Activated CD4-positive, alpha-beta memory T cell treated with anti-CD3 and anti-CD28 coated beads, Interleukin-2, amount 10 ng/mL, durations not matched to agents 7 days and 5 days (primary cell): Measurements from ENCODE around the gene TRIM58. TPM values are rescaled to one million over a fixed set of nuclear protein-coding genes. Genes with fewer than 3 reads are reported as not detected.
A peak's percentile ranks its signal among the peaks of the same experiment; 100 is the strongest.

Experiments
- CTCF ChIA-PET: fragments of 350-600 bp; sonication (Branson Sonifier 250); formaldehyde crosslinking; loops from one replicate; lab custom pipeline; 2021; ENCODE audit warnings: antibody characterized with exemption, inconsistent platforms; lab: Charles Lee
- POLR2A ChIA-PET: fragments of 350-600 bp; sonication (Branson Sonifier 250); formaldehyde crosslinking; loops from one replicate; lab custom pipeline; 2021; ENCODE audit warnings: antibody characterized with exemption; lab: Charles Lee
- DNase-seq: peaks from one replicate; pipeline ENCODE4 v3.0.0-alpha.2; 2020
- H3K27ac Mint-ChIP-seq: one replicate; pipeline ENCODE4 v1.8.0; 2021; ENCODE audit warnings: mild to moderate bottlenecking, mixed read lengths
- H3K27me3 Mint-ChIP-seq: one replicate; pipeline ENCODE4 v1.8.0; 2021; ENCODE audit warnings: mixed read lengths
- H3K36me3 Mint-ChIP-seq: one replicate; pipeline ENCODE4 v1.8.0; 2021; ENCODE audit warnings: low read depth, mixed read lengths
- H3K4me1 Mint-ChIP-seq: one replicate; pipeline ENCODE4 v1.8.0; 2021; ENCODE audit warnings: mixed read lengths
- H3K4me3 Mint-ChIP-seq: one replicate; pipeline ENCODE4 v1.8.0; 2021; ENCODE audit warnings: mild to moderate bottlenecking, mixed read lengths
- H3K9me3 Mint-ChIP-seq: one replicate; pipeline ENCODE4 v1.8.0; 2021; ENCODE audit warnings: mixed read lengths
- total RNA-seq, 2 experiments: library from RNA; stranded (reverse); gene quantifications; one replicate each; pipeline ENCODE4 v1.2.3, GENCODE V29; 2021

The TRIM58 gene
- total RNA-seq, 2 experiments from 2014 or later: 0.58 to 0.73 TPM

- Mint-ChIP-seq H3K36me3 (no peaks in the 10 kb centered on the region), H3K27me3 (peaks cover 2% of the 10 kb centered on the region), H3K27ac (no peak overlapping the region), H3K9me3 (no peaks in the 10 kb centered on the region), H3K4me3 (no peak overlapping the region), H3K4me1 (no peaks in the 10 kb centered on the region)
- no peak for DNase-seq
- CTCF ChIA-PET: no interaction called here
- POLR2A ChIA-PET: no interaction called here
Measured at GRCh38 chr1:247849616-247850015, 7.4 kb upstream of the TRIM58 start.

GRCh38 chr1:247854899-247855545 lies 2.0 kb upstream of the TRIM58 start:
- H3K9me3 Mint-ChIP-seq: no peaks in the 10 kb centered on the region
- no peak for DNase-seq
- peaks cover 24% of the 10 kb centered on the region for H3K27me3 Mint-ChIP-seq
- no peak overlapping the region for H3K27ac Mint-ChIP-seq
- POLR2A ChIA-PET: no interaction called here
- no peaks in the 10 kb centered on the region for H3K36me3 Mint-ChIP-seq
- peaks cover 11% of the 10 kb centered on the region for H3K4me1 Mint-ChIP-seq
- H3K4me3 Mint-ChIP-seq: no peak overlapping the region
- CTCF ChIA-PET: interaction anchor here (0.6 kb wide), 1 partner anchor 519 kb away, joined by 3 read pairs; no protein-coding TSS in a partner anchor

GRCh38 chr1:247855911-247856310 lies 1.1 kb upstream of the TRIM58 start:
- no peaks in the 10 kb centered on the region for H3K36me3 Mint-ChIP-seq
- H3K4me1 Mint-ChIP-seq: peaks cover 11% of the 10 kb centered on the region
- CTCF ChIA-PET: no interaction called here
- POLR2A ChIA-PET: no interaction called here
- peak overlapping the region; percentile 21 for H3K4me3 Mint-ChIP-seq
- no peaks in the 10 kb centered on the region for H3K9me3 Mint-ChIP-seq
- DNase-seq: no peak
- H3K27ac Mint-ChIP-seq: no peak overlapping the region
- peaks cover 24% of the 10 kb centered on the region for H3K27me3 Mint-ChIP-seq

GRCh38 chr1:247857985-247858619 lies 1.1 kb downstream of the TRIM58 start:
- ChIA-PET CTCF (no interaction called here), POLR2A (no interaction called here)
- Mint-ChIP-seq H3K4me1 (peaks cover 11% of the 10 kb centered on the region), H3K27ac (no peak overlapping the region), H3K9me3 (no peaks in the 10 kb centered on the region), H3K4me3 (peak overlapping the region; percentile 73), H3K36me3 (no peaks in the 10 kb centered on the region), H3K27me3 (peaks cover 24% of the 10 kb centered on the region)
- DNase-seq: no peak

- peaks cover 8% of the 10 kb centered on the region for H3K27me3 Mint-ChIP-seq
- CTCF ChIA-PET: no interaction called here
- no peaks in the 10 kb centered on the region for H3K9me3 Mint-ChIP-seq
- no peak overlapping the region for H3K27ac Mint-ChIP-seq
- no peaks in the 10 kb centered on the region for H3K36me3 Mint-ChIP-seq
- H3K4me3 Mint-ChIP-seq: no peak overlapping the region
- POLR2A ChIA-PET: no interaction called here
- H3K4me1 Mint-ChIP-seq: peaks cover 6% of the 10 kb centered on the region
- DNase-seq: no peak
Measured at GRCh38 chr1:247862756-247863155, 5.8 kb downstream of the TRIM58 start.

- Mint-ChIP-seq H3K36me3 (no peaks in the 10 kb centered on the region), H3K4me1 (no peaks in the 10 kb centered on the region), H3K9me3 (peaks cover 1% of the 10 kb centered on the region), H3K27me3 (no peaks in the 10 kb centered on the region), H3K27ac (no peak overlapping the region), H3K4me3 (no peak overlapping the region)
- CTCF ChIA-PET: no interaction called here
- POLR2A ChIA-PET: no interaction called here
- DNase-seq: no peak
Measured at GRCh38 chr1:247864644-247865043, 7.7 kb downstream of the TRIM58 start.

- POLR2A ChIA-PET: no interaction called here
- DNase-seq: no peak
- H3K27me3 Mint-ChIP-seq: no peaks in the 10 kb centered on the region
- CTCF ChIA-PET: no interaction called here
- H3K4me3 Mint-ChIP-seq: no peak overlapping the region
- no peaks in the 10 kb centered on the region for H3K36me3 Mint-ChIP-seq
- H3K9me3 Mint-ChIP-seq: peaks cover 3% of the 10 kb centered on the region
- H3K4me1 Mint-ChIP-seq: no peaks in the 10 kb centered on the region
- H3K27ac Mint-ChIP-seq: no peak overlapping the region
Measured at GRCh38 chr1:247865416-247865815, 8.4 kb downstream of the TRIM58 start.

GRCh38 chr1:247883346-247883745 lies 26.4 kb downstream of the TRIM58 start:
- POLR2A ChIA-PET: no interaction called here
- H3K4me1 Mint-ChIP-seq: no peaks in the 10 kb centered on the region
- H3K27me3 Mint-ChIP-seq: no peaks in the 10 kb centered on the region
- no peaks in the 10 kb centered on the region for H3K9me3 Mint-ChIP-seq
- CTCF ChIA-PET: no interaction called here
- no peak for DNase-seq
- H3K36me3 Mint-ChIP-seq: no peaks in the 10 kb centered on the region
- no peak overlapping the region for H3K27ac Mint-ChIP-seq
- H3K4me3 Mint-ChIP-seq: no peak overlapping the region

- no peak overlapping the region for H3K4me3 Mint-ChIP-seq
- POLR2A ChIA-PET: no interaction called here
Measured at GRCh38 chr1:247884797-247885413, 27.9 kb downstream of the TRIM58 start.

GRCh38 chr1:247895163-247895637 lies 38.2 kb downstream of the TRIM58 start, which contains the start of gene OR2W3:
OR2W3 (plus strand) TSS chr1:247895587; CDS start chr1:247895587, 0 bp downstream.
- POLR2A ChIA-PET: no interaction called here
- Mint-ChIP-seq H3K4me1 (no peaks in the 10 kb centered on the region), H3K27ac (no peak within 1 kb of the TSS), H3K4me3 (no peak within 1 kb of the TSS), H3K9me3 (no peaks in the 10 kb centered on the region), H3K27me3 (no peaks in the 10 kb centered on the region), H3K36me3 (no peaks in the 10 kb centered on the region)
- CTCF ChIA-PET: no interaction called here
- no peak for DNase-seq

More at GRCh38 chr1:247884797-247885413, 27.9 kb downstream of the TRIM58 start:
- Mint-ChIP-seq H3K36me3 (no peaks in the 10 kb centered on the region), H3K4me1 (no peaks in the 10 kb centered on the region), H3K27me3 (no peaks in the 10 kb centered on the region), H3K27ac (no peak overlapping the region), H3K9me3 (no peaks in the 10 kb centered on the region)
- CTCF ChIA-PET: no interaction called here
- no peak for DNase-seq

GRCh38 chr1:247895976-247896375 lies 39.0 kb downstream of the TRIM58 start:
- no peak for DNase-seq
- Mint-ChIP-seq H3K4me1 (no peaks in the 10 kb centered on the region), H3K36me3 (no peaks in the 10 kb centered on the region), H3K27ac (no peak overlapping the region), H3K4me3 (no peak overlapping the region), H3K9me3 (no peaks in the 10 kb centered on the region), H3K27me3 (no peaks in the 10 kb centered on the region)
- POLR2A ChIA-PET: no interaction called here
- CTCF ChIA-PET: no interaction called here

GRCh38 chr1:247904122-247904521 lies 47.1 kb downstream of the TRIM58 start:
- POLR2A ChIA-PET: no interaction called here
- Mint-ChIP-seq H3K4me3 (no peak overlapping the region), H3K36me3 (no peaks in the 10 kb centered on the region), H3K27me3 (no peaks in the 10 kb centered on the region), H3K27ac (no peak overlapping the region), H3K9me3 (no peaks in the 10 kb centered on the region), H3K4me1 (peaks cover 29% of the 10 kb centered on the region)
- CTCF ChIA-PET: no interaction called here
- no peak for DNase-seq

GRCh38 chr1:247905181-247905580 lies 48.2 kb downstream of the TRIM58 start:
- Mint-ChIP-seq H3K27me3 (no peaks in the 10 kb centered on the region), H3K4me3 (no peak overlapping the region), H3K4me1 (peaks cover 29% of the 10 kb centered on the region), H3K27ac (no peak overlapping the region), H3K36me3 (no peaks in the 10 kb centered on the region), H3K9me3 (no peaks in the 10 kb centered on the region)
- ChIA-PET POLR2A (no interaction called here), CTCF (no interaction called here)
- no peak for DNase-seq
